ENCODE measurements around the gene EFL1.

Gene EFL1

DNA sequence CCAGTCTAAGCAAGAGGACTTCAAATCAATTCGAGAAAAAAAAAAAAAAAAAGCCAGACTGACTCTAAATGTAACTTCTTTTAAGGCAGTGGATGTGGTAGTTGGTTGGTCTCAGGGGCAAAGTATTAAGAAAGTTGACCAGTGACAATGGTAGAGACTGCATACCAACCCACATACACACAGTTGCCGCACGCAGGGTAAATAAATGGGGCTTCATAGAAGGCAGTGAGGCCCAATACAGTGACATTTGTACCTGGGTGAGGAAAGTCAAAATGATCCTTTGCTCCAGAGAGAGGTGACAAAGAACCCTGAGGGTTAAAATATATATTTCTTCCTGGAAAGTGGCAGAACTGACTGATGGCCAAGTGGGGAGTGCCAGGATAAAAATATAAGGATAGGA is 116.0 kb downstream of the EFL1 start:
- DNase-seq: no peak

DNA sequence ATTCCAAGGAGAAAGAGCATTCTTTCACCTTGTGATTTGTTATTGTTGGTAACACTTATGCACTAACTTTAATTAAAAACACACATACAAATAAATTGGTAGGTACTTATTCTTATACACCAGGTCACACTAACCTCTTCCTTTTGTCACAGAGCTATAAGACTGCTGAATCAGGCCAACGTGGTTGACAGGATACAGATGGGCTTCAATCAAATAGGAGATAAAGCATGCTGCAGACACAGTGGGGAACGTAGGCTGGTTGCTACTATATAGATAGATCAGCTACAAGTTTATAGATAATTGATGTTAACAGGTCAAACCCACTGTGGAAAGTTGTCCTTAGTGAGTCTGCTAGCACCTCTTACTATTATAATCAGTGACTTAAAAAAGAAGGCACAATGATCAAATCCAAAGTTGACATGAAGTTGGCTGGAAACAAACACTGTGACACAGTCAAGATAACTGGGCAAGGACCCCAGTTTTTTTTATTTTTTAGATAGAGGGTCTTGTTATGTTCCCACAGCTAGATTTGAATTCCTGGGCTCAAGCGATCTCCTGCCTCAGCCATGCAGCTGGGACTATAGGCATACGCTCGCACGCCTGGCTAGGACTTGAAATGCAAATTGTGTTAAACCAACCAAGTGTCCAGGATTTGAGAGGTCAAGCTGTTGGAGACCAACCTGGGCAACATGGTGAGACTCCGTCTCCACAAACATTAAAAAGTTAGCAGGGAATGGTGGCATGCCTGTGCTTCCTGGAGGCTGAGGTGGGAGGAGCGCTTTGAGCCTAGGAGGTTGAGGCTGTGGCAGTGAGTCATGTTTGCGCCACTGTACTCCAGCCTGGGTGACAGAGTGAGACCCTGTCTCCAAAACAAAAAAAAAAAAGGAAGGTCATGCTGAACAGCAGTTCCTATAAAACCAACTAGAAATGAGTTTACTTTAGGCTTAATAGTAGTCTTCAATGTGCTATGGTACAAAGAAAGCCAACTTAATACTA is 118.8 kb downstream of the EFL1 start:
- no peak for DNase-seq

DNA sequence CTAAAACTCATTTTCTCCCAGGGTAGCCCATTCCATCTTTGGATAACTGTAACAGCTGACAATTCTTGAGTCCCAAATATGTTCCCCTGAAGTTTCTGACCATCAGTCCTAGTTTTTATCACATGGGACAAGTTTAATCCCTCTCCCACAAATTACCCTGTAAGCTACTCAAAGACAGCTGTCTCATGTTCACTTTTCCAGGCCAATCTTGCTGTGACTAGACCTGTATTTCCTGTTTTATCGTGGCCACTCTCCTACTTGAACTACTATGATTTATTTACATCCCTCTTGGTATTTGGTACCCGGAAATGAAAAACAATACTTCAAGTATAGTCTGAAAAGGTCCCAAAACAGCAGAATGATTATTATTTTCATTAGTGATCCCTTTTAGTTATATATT is 121.6 kb downstream of the EFL1 start:
- no peak for DNase-seq

DNA sequence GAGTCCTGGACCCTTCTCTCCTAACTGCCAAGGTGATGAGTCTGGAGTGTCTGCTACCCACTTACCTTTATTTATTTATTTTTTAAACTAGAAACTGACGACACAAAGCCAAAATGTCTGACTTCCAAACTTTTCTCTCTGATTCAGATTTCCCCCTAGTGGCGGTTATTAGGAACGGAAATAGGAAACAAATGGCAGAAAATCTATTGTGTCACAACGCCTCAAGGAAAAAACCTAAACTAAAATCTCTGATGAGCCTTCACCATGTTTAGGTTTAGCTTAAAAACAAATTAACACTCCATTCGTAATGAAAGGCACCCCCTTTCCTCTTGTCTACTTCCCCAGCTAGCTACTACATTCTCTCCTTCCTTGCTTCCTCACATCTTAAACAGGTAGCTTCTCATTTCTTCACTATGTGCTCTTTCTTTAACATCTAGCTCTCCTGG is 122.7 kb downstream of the EFL1 start:
- peak; percentile 19 for DNase-seq

DNA sequence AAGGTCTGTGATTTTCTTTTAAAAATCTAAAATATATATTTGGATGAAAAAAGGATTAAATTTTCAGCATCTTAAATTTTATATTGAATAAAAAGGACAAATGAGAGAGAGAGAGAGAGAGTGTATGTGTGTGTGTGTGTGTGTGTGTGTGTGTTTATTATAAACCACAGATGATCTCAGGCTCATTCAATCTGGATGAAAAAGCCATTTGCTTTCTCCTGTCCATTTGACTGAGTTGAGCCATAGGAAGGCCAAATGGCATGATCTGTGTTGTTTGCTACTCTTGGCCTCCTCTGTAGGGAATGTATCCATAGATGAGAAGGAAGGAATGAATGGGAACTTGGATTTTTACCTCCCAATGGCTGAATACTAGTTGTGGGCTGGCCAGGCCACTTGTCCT is 124.2 kb downstream of the EFL1 start:
- no peak for DNase-seq

DNA sequence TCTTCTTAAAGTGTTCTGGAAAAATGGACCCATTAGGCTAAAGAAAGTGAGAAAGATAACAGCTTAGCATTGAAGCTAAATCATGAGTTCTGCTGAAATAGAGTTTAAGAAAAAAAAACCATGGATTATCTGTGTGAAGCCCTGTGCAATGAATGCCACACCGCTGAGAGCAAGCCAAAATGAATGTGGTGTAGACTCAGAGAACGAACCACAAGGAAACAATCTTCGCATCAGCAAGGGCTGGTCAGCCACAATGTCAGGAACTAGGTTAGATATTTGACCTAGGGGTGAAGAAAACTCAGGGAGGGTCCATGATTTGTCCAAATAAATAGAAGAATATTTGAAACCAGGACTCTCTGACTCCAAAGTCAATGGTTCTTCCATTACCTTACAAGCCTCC is 125.3 kb downstream of the EFL1 start:
- no peak for DNase-seq

DNA sequence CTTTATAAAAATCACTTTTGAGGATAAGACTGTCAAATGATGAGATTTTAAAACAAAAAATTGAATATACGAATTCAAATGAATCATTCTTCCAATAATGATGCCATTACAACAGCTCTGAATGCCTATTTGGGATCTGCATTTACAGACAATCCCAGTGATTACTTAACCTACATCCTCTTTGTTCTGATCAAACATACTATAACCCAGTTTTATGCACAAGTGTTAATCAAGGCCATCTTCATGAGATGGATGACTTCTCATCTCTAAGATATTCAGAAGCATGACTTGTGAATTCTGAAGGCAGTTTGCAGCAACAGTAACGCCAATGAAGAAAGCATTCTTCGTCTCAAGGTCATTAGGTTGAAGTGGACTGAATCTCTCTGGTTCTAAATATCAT is 126.4 kb downstream of the EFL1 start:
- DNase-seq: no peak

DNA sequence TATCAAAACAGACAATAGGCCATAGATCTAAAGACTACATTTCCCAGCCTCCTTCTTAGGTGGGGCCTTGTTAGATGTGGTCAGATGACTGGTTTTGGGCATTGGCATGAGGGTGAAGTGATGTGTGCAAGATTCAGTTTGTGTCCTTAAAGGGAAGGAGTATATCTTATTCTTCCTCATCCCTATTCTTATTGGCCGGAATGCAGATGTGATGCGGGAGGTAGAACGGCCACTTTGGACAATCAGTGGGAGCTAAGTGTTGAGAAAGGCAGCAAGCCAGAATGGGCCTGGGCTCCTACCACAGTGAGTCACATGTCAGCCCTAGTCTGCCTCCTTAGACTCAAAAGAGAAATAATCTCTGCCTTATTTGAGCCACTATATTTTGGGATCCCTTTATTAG is 126.9 kb downstream of the EFL1 start:
- no peak for DNase-seq

DNA sequence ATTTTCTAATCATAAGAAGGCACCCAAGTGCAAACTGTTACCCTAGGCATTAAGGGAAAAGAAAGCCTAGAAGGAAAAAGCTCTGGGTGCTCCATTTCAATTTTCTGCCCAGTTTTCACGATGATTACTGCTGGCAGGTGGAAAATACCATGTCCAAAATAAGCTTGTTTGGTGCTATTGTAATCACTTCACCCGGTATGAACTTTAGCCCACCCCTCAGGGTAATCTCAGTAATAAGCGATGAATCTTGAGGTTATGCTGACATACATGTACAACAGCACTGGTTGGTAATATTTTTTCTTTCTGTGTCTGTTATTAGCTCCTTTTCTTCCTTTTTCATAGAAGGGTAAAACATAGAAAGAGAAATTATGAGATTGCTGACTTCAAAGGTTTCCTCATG is 128.1 kb downstream of the EFL1 start:
- no peak for DNase-seq

DNA sequence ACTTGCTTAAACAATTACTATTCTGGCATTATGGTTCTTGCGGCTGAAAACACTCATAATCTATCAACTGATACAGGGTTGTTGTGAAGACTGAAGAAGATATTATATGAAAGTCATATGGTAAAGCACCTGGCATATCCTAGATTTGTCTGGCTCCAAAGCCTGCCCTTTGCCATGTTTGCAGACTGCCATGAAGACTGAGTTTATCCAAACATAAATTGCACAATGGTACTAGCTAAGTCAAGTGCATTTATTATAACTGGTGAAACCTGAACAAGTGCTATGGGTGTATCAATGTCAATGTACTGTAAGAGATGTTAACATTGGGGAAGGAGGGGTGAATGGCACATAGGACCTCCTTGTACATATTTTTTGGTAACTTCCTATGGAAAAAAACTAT is 129.3 kb downstream of the EFL1 start:
- no peak for DNase-seq

DNA sequence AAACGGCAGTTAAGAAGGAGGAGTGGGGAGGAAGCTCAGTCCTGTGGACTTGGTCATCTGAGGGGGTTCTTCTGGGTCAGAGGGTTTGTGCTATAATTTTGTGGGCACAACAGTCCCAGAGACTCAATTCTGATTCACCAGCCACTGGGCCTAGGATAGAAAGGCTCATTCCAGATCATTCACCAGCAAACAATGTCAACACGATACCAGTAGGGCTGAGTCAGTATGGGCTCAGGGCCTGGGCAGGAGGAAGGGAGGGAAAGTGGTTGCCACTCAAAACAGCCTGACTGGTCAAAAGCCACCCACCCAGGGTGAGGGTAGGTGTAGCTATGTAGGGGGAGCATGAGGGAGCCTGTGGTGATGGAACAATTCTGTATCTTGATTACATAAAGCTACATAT is 129.8 kb downstream of the EFL1 start:
- no peak for DNase-seq

DNA sequence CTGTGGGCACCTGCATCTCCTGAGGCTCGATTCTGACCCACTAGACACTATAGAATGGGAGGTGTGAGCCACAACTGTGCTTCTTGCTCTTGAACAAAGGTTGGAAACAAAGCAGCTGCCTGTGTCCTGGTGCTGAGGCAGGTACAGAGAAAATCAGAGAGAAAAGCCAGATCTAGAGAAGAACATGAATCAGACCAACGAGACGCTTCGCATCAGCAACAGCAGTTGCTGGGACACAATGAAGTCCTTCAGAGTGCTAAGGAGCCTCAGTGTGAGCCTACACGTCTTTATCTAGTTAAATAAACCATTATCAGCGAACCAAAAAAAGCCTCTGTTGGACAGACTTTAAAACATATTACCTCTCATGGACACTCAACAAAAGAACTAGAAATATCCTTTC is 130.4 kb downstream of the EFL1 start:
- DNase-seq: no peak

DNA sequence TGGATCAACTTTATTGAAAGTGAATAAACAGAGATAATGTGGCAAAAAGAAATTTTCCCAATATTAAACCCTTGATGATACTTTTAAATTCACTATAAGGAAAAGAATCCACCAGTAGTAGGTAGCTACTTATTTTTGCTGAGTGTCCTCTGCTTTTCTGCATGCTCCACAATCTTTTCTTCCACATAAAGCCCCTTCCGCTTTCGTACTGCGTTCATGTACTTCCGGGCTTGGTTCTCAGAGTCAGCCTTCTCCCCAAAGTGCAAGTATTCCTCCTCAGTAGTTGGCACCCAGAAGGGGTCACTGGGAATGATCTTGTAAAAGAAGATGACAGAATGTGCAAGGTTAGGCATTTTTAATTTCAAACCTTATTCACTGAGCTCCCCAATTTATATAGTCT is 132.3 kb downstream of the EFL1 start:
- no peak for DNase-seq

DNA sequence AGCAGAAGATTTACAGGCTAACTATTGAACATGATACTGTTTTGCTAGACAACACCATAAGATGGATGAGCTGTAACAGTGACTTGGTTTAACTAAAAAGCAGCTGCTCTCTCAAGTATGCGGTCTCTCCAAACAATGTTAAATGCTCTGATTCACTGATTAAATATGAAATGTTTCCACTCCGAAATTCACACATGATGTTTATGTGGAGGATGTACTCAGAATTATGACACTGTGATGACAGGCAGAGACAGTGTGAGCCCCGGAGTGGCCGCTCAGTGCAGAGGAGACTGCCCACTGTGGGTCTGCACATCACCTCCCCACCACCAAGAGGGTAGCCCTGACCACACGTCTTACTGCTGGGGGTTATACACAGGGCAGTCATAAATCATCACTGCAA is 132.8 kb downstream of the EFL1 start:
- DNase-seq: no peak

DNA sequence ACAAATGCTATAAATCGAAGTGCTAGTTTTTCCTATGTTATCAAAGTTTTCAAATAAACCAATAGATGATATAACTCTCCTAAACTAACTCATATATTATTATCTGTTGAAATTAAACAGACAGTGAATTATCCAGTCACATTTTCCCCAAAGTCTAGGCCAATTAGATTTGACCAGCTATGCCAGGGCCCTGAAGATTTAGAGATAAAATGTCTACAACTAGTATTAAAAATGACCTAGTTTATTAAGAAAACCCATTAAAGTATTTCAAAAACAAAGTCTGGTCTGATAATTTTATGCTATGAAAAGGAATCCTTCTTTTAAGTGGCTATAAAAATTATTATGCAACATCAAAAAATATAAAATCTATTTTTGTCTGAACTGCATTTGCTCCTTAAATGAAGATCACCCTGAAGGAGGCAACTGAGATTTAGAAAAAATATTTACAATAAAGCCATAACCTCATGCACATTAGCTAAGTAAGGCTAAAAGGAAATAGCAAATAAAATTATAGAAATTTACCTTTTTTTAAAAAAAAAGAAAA is 133.3 kb downstream of the EFL1 start:
- no peak for DNase-seq

DNA sequence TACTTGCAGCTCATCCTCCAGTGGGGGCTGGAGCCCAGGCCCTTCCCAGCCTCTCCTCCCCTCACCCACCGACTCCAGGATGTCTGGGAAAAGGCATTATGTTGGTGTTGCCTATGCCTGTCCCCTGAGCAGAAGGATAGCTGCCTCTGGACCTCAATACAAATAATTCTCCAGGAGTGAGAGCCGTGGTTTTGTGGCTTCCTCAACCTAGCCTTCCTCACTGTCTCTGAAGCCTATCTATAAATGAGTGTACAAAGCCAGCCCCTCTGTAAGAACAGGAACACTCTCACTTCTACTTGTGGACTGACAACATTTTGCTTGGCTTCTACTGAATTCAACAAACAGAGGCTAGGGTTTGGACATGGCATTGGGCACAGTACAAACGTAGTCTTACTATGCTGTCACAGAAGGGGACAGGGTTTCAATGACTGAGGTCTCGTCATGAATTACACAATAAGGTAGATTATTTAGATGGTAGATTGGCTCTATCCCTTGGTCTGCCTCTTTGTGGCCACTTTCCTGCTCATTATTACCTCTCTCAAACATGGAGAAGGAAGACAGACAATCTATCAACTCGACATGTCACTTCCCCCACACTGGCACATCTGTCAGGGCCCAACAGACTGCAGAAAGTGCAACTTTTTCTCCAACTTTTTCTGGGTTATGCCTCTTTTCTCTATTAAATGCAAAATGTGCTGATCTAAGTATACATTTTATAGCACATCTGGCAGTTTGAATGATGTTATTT is 134.0 kb downstream of the EFL1 start:
- DNase-seq: no peak

DNA sequence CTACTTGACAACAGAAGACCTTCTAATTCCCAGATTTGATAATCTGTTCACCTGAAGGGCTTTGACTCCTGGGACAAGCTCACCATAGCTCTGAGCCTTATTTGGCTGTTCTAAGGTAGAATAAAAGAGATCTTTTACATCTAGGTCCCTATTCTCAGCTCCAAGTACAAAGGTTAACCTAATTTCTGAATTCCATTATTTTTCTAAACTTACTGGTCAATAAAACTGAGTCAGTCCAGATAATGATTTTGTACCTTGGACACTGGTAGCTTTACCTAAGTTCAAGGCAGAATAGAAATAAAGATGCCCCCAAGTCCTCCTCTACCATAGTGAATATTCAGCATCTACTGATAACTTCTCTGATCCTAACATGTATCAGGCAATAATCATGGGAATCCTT is 135.0 kb downstream of the EFL1 start:
- no peak for DNase-seq

DNA sequence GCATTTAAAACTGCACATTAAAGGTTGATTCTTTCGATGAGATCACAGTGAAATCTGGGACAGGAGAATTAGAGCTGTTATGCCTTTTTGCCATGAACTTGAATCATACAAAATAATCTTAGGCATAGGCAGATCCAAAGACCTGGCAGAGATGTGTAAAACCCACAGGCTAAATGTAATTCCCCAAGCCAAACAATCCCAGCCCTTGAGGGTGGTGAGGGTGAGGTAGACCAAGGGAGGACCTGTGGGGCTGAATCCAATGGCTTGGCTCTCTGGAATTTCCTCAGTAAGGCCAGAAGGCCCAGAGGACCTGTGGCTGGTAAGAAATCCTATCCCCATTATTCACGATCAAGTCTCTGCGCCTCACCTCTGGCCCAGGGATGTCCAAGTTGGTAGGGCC is 136.2 kb downstream of the EFL1 start:
- no peak for DNase-seq

DNA sequence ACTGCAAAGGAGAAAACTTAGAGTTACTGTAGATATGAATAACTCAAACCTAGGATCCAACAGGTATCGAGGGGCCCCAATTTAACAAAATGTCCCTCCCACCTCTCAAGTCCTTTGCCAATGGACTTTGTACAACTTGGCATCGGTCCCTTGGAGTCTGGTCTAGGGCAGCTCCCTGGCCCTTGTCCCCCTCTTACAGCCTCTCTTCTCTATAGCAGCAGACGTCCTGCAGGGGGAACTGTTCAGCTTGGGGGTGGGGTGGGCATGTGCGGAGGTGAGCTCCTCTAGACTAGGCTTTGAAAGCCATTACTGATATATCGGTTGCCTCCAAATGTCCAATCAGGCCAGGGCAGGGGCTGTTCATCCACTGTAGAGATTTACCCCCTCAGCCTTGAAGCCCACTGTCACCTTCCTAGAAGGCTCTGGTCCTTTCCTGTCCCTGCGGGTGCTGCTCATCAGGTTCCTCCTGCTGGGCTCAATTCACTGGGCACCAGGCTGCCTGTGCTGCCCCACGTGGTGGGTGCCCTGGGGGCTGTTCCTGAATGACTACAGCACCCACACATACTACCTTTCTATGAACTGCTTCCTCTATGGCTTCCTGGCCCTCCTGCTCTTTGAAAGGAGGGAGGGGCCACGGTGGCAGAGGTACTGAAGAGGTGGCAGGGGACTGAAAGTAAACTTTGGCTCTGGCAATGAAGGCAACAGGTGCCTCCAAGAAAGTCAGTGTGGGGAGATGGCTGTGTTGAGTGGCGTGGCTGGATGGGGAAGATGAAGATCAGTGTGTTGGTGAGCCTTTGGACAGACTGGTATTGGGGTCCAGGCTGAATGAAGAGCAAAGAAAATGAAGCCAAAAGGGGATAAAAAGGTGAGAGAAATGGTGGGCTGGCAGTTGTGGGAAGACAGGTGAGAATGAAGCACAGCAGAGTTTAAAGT is 137.9 kb downstream of the EFL1 start:
- DNase-seq: no peak

DNA sequence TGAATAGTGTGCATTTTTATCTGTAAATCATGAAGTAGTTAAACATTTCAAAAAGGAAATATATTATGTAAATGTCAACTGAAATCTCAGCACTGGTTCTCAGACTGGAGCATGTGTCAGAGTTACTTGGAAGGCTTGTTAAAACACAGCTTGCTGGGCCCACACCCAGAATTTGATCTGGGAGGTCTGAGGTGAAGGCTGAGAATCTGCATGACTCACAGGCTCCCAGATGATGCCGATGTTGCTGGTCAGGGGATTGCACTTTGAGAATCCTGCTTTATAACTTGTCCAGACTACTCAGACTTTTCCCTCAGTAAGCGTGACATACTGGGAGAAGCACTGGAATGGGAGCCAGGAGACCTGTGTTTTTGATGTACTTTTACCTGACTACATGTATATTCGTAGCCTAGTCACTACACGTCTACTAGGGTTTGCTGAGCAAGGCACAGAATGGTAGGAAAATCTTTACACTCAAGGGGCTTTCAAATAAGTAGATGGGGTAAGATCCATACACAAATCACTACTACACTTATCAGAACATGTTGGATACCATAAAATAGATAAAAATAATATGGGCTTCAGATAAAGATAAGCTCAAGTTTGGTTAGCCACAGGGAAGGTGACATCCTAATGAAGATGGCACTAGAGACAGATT is 139.7 kb downstream of the EFL1 start:
- DNase-seq: no peak

DNA sequence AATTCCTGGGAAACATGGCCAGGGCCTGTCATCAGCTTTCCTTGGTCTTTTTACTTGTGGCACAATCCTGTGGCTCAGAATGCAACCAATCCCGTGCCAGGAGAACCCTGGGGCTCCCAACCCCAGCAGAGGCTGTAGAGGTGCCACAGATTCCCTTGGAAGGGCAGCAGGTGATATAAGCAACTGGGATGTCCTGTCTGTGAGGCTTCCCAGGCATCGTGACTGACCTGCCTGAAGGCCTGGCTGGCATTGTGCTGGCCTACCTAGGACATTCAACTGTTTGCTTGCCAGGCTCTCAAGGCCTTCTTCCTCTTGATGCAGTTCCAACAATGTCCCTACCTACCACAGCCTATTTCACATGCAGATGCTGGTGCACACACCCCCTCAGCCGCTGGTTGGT is 144.5 kb downstream of the EFL1 start:
- DNase-seq: no peak

DNA sequence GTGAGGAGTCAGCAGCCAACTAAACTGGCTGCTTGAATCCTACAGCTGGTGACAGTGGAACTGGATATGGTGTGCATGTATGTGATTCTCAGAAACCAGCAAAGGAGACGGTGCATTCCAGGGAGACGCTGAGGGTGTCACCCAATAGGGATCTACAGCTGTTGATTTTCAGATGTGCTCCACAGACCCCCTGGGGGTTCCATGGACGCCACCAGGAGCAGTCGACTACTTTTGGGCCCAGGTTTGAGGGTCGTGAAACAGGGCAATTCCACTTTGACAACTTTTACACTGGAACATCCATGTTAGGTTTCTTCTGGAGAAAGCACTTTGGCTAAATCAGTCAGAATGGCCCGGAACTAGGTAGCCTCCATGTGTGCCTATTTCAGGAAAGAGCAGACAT is 145.2 kb downstream of the EFL1 start:
- DNase-seq: no peak
